Hematopoietic multipotent progenitor cell treated with erythropoietin and hydrocortisone succinate and interleukin-3 and kit ligand, for 8 days (in vitro differentiated cells): Measurements from ENCODE around the gene SIL1.

Experiments used
- DNase-seq: peaks from one replicate; pipeline ENCODE4 v3.0.0-alpha.2; 2015

SIL1 gene

GRCh38 chr5:138974227-138975063 is 223.7 kb downstream of the SIL1 start:
- DNase-seq, result no peak

GRCh38 chr5:138972836-138973235 is 225.3 kb downstream of the SIL1 start:
- DNase-seq, result no peak

- DNase-seq, result no peak
Measured at GRCh38 chr5:138972230-138972629, 225.9 kb downstream of the SIL1 start.

- DNase-seq, result no peak
Measured at GRCh38 chr5:138969323-138970002, 228.7 kb downstream of the SIL1 start.

DNA sequence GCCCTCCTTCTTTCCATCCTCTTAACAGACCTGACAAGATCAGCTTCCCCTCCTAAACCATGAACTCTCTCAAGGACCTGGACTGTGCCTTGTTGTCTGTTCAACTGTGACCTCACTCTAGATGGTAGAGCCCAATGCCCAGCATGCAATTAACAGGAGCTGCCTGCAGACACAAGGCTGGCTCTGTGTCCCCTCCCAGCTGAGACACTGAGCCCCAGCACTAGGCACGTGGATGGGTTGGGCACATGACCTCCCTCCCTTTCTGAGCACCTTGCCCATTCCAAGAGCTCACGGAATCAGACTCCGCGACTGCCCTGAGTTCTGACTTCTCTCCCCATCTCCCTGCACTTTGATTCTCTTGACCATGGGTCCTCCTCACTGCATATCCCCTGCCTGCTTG is 229.6 kb downstream of the SIL1 start:
- no peak for DNase-seq

DNA sequence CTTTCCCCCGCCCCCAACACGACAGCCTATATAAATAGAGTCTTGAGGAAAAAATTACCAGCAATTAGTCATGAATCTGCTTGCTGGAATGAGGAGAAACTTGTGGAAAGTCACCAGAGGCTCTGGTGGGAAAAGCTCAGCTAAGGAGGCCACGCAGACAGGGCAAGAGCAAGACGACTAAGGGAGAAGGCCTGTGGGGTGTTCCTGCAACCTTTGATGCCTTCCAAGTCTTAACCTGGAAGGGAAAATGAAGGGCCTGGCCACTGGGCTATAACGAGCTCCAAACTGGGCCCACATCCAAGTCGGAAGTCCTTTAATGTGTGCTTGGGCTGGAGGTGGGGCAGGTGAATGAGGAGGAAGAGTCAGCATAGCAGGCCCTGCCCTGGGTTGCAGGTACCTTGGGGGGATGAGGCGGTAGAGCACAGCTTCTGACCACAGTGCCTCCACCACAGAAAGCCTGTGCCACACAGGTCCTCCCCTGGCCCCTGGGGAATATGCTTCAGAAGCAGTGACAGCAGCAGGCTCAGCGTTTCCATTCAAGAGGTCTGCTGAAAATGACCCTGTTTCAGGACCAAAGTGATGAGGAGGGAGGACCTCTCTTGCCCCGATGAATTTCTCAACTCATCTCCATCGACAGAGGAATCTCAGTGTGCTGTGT is 230.2 kb downstream of the SIL1 start:
- no peak for DNase-seq

GRCh38 chr5:138966236-138966985 is 231.8 kb downstream of the SIL1 start:
- no peak for DNase-seq

- no peak for DNase-seq
Measured at GRCh38 chr5:138965626-138966025, 232.5 kb downstream of the SIL1 start.

- DNase-seq, result no peak
Measured at GRCh38 chr5:138964647-138965201, 233.4 kb downstream of the SIL1 start.

DNA sequence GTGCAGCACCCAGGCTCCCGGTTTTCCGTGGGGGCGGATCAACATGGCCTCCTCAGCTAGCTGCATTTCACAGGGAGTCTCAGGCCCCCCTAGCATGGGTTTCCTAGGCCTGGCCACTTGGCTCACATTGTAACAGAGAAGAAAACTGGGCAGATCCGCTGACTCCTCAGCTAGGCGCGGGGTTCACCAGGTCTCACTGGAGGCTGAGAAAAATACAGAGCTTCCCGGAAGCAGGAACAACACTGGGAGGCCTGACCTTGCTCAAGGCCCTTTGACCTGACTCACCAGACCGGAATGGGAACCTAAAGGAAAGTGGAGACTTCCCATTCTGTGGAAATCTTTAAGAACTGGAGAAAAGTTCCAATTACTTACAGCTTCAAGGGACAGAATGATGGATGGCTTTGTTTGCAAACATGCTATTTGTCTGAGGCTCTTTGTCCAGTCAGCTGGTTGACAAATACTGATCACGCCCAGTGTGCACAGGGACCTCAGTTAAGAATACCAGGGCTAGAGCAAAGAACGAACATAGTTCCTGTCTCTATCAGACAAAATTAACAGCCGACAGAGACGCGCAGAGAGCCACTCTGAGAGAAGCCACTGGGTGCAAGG is 234.3 kb downstream of the SIL1 start:
- no peak for DNase-seq

GRCh38 chr5:138962614-138963370 is 235.4 kb downstream of the SIL1 start:
- no peak for DNase-seq

DNA sequence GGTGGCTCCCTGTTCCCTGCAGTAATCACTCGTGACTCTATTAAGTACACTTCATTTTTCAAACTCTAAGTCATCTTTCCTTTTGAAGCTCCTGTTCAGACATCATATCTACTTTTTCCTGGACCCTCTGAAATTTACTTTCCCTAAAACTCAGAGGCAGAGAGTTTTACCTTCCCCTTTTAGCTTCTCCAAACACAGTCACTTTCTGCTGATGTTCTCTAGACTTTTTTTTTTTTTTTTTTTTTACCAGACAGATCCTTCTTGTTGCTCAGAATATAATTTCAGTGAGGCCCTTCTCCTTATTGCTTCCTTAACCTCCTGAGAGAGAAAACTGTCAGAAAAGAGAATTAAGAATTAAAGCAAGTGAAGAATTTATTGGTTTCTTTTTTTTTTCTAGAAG is 236.4 kb downstream of the SIL1 start:
- no peak for DNase-seq

- no peak for DNase-seq
Measured at GRCh38 chr5:138961221-138961620, 236.9 kb downstream of the SIL1 start.

- DNase-seq, result no peak
Measured at GRCh38 chr5:138960145-138960692, 237.9 kb downstream of the SIL1 start.

DNA sequence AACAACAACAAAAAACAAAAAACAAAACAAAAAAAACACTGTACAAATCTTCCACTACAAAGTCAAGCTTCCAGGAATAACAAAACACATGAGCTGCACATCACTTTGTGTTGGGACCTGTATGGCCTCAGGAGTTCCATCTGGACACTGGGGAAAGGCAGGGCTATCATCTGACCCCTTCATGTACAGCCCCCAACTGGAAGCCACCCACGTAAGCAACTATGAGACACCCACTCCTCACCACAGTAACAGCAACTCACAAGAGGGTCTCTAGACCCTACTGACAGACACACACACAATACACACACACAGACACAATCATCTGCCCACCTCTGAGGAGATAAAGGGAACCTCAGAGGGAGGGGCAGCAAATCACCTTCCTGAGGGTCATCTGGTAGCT is 241.4 kb downstream of the SIL1 start:
- no peak for DNase-seq

DNA sequence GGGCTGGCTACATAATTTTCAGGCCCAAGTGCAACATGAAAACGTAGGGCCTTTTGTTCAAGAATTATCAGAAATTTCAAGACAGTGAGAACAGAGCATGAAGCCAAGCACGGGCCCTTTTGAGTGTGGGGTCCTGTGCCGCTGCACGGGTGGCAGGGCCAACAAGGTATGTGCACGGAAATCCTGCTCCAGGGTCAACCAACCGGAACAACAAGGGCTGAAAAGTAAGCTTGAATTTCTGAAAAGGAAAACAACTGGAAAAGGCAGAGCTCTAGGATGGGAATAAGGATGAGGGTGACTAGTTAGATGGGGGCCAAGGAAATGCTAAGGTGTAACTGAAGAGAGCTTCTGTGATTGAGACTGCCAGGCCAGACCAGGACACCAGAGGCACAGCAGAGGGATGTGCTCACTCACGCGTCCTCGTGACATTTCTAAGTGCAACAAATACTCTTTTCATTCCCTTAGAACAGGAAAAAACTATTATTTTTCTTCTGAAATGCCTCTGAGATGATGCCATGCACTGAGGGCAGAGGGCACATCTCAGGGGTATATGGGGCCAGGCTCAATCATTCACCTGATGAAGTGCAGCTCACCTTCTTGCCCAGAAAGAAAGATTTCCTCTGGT is 242.4 kb downstream of the SIL1 start:
- no peak for DNase-seq

DNA sequence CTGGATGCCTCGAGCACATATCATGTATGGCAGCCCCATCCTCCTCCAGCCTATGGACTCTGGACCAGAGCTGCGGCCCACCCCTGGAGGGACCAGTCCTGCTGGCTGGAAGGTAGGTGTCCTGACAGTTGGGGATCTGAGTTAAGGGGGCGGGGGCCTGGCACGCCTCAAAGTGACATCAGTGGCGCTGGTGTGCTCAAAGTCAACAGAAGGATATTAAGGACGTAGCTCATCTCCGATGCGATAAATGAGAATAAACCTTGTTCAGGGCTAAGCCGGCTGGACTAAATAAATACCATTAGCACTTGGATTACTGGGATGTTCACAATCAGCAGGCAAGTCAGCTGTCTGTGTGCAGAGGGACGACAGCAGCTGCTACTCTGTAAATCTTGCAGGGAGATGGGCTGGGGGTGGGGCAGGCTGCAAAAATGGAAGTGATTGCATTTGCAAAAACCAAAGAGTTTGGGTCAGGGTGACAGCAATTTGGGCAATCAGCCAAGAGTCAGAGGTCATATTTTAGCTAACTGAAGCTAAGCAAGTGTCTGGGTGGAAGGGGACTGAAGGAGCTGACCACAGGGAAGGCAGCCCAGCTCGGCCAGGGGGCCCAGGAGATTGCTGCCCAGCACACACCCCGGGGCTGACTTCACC is 243.0 kb downstream of the SIL1 start:
- no peak for DNase-seq

- DNase-seq, result no peak
Measured at GRCh38 chr5:138954257-138955012, 243.7 kb downstream of the SIL1 start.
